GM18526 (cell line): ENCODE results near the gene OLA1.

Experiments used
- POLR2A ChIP-seq: IDR thresholded peaks from 3 replicates; pipeline ENCODE4 v1.6.1; 2011; ENCODE audit not compliant: insufficient read length; ENCODE audit errors: extremely low read depth

The OLA1 gene

DNA sequence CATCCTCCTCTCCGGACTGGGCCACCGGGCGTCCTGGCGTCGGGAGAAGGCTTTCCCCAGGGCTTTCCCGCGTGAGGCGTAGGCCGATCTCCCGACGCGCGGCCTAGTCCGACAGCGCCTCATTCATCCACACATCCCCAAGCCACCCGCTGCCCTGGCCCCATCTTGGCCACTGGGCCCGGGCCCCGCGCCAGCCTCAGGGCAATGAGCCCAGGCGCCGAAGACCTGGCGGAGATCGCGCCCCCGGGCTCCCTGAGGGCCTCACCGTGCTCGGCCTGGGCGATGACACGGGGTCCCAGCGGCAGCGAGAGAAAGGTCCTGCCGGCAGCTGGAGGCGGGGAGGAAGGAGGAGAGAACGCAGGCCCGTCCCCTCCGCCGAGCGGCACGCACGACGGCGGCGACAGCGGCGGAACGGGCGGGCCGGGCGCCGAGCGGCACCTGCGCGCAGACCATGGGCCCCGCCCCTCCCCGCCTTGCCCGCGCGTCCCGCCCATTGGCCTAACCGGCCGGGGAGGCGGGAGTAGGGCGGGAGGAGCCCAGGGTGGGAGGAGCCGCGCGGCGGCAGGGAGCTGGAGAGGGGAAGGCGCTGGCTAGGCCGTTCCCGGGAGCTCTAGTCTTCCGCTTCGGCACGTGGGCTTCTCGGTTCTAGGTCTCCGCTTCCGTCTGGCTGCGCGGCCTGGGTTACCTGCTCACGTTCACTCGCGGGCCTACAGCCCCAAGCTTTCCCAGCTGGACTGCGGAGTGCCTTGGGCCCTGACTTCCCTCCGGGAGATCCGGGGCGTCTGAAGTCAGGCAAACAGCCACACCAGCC lies at the start of gene OLA1:
OLA1 (minus strand) TSS at position 346 of the 811 bp plus-strand sequence. CDS start 1,717 bp downstream, outside the sequence.
- TF ChIP-seq POLR2A = peak; percentile 93

DNA sequence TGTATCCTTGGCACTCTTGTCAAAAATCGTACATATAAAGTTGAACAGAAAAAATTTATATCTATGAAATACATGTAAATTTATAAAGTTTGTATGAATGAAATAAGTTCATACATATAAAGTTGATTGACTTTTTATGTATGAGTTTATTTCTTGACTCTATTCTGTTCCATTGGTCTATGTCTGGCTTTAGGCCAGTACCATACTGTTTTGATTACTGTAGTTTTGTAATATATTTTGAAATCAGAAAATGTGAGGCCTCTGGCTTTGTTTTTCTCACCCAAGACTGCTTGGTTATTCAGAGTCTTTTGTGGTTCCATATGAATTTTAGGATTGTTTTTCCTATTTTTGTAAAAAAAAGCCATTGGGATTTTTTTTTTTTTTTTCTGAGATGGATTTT lies 44.6 kb upstream of the OLA1 start:
- TF ChIP-seq POLR2A = no peak

DNA sequence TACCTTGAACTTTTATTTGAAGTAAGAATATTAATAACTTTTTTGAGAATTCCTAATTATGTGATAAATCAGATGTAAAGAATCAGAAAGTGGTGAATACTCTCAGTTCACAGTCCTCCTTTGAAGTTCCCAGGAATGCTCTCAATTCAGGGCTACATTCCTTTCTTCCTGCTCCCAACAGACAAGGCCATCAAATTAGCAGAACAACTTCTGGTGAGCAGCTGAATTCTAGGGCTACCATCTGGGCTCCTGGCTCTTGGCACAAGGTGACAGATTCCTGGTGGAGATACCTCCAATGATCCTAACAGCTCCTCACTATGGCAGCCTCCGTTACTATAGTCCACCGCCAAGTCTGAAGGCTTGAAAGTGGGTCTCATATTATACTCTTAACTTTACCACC lies 37.8 kb upstream of the OLA1 start:
- no peak for TF ChIP-seq POLR2A

DNA sequence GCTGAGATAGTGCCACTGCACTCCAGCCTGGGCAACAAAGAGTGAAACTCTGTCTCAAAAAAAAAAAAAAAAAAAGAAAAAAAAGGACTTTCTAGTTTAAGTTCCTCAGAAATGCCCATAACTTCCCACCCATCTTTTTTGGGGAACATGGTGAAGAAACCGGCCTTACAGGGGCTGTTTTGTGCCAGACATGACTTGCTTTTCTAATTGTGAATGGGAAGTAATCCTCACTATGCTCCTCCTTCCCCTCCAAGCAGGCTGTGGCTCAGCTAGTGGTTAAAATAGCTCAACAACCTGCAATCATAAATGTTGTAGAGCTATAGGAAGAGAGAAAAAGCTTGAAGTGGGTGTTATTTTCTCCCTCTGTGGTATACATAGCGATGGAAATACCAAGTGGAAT lies 34.1 kb upstream of the OLA1 start:
- no peak for TF ChIP-seq POLR2A

DNA sequence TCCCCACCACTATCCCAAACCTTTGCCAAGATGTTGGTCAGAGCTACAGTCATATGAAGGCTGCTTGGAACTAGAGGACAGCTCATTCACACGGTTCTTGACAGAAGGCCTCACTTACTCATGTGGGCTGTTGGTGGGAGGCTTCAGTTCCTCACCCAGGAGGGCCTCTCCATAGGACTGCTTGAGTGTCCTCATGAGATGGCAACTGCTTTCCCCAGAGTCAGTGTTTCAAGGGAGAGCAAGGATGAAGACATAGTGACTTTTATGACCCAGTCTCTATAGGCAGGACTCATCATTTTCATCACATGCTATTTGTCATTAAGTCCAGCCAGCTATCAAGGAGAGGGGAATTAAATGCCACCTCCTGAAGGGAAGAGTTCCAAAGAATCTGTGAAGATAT lies 33.4 kb upstream of the OLA1 start:
- no peak for TF ChIP-seq POLR2A

DNA sequence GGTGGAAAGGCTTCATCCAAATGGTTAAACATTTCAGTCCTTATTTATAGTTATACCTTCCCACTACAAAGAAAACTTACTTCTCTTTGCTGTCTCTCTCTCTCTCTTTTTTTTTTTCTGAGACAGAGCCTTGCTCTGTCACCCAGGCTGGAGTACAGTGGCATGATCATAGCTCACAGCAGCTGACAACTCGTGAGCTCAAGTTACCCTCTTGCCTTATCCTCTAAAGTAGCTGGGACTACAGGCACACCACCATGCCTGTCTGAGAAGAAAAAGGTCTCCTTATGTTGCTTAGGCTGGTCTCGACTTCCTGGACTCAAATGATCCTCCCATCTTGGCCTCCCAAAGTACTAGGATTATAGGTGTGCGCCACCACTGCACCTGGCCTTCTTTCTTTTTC lies 32.3 kb upstream of the OLA1 start:
- TF ChIP-seq POLR2A = no peak

DNA sequence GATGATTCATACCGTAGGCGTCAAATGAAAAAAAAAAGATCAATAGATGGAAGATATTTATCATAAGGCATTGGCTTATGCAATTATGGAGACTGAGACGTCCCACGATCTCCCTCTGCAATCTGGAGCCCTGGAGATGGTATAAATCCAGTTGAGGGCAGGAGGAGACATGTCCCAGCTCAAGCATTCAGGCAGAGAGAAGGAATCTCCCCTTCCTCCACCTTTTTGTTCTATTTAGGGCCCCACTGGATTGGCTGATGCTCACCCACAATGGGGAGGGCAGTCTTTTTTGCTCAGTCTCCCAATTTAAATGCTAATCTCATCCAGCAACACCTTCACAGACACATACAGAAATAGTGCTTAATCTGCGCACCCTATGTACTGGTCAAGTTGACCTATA lies 18.0 kb upstream of the OLA1 start:
- no peak for TF ChIP-seq POLR2A

DNA sequence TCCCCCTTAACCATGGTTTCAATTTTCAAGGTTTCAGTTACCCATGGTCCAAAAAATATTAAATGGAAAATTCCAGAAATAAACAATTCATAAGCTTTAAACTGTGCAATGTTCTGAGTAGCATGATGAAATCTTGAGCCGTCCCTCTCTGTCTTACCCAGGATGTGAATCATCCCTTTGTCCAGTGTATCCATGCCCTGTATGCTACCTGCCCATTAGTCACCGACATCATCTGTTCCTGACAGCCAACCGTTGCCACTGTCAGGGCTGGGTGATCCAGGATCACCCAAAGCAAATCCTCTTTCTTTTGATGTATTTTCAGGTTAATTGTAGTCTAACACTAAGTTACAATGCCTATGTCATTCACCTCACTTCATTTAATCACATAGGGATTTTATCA lies 15.7 kb upstream of the OLA1 start:
- TF ChIP-seq POLR2A = no peak

DNA sequence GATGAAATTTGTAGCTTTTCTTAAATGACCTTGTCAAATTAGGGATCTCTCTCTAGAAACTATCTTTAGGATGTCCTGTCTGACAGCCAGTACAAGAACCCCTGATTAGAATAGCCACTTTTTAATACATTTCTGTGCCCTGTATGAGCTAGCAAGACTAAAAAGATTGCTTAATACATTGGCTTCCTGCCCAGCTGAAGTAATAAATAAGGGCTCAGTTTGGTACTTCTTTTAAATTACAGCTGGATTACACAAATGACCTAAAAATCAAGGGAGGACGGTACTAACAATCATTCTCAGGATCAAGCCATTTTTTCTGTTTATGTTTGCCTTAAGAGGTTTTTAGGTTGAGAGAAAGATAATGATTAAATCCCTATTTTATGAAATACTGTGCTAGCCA lies 11.6 kb upstream of the OLA1 start:
- TF ChIP-seq POLR2A = no peak

DNA sequence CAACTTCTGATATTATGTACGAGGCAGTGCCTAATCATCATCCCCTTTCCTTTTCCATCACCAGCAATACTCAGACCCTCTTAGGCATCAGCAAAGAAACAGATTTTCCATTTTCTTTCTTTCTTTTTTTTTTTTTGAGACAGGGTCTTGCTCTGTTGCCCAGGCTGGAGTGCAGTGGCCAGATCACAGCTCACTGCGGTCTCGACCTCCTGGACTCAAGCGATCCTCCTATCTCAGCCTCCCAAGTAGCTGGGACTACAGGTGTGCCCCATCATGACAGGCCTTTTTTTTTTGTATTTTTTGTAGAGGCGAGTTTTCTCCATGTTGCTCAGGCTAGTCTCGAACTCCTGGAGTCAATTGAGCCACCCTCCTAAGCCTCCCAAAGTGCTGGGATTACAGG lies 5.9 kb upstream of the OLA1 start:
- no peak for TF ChIP-seq POLR2A

DNA sequence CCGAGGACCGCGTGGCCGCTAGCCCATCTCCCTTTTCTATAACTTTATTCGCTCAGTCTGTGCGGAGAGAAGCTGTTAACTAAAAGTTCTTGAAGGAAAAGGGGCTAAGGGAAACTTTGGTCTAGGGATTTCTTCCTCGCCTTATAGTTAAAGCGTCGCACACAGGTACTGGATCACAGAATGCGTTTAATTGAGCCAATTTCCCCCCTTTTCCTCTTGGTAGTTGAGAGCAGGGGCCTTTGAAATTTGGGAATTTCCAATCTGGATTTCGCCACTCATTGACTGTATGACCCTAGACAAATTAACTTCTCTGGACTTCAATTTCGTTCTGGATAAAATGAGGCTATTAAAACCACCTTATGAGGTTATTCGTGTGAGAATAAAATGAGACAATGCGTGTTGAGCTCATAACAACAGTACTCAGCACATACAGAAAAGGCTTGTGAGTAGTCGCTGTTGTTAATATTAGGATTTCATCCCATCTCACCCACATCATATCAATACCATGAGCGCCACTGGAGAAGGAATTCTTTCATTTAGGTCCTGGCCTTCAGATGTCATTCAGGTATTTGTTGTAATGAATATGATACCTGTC lies 763 bp upstream of the OLA1 start:
- TF ChIP-seq POLR2A = no peak

DNA sequence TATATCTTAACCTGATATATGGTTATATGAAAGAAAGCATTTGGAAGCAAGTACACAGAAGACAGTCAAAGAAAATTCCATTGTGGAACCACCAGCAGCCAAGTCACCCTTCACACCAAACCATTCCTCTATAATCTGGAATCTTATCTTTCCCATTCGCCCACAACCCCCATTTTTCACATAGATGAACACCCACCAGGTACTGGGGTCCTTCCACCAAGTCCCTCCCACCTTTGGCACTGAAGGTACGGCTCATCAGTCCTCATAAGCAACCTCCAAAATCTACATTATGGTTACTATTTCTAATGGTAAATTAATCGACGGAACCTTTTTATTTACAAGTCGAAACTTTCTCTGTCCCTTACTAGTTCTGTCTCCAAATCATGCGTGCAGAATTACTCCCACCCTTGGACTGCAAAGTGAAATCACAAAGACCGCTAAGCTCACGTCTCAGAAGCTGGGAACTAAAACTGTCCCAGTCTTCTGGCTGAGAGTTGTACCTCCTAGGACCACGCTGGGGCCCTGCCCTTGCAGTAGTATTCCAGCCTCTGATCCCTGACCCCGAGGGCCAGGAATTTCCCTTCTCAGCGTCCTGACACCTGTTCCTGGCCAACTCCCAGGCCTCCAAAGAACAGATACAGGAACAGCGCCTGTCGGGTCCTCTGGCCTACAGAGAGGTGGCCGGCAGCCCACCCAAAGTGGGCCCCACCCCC lies 702 bp downstream of the OLA1 start:
- no peak for TF ChIP-seq POLR2A

DNA sequence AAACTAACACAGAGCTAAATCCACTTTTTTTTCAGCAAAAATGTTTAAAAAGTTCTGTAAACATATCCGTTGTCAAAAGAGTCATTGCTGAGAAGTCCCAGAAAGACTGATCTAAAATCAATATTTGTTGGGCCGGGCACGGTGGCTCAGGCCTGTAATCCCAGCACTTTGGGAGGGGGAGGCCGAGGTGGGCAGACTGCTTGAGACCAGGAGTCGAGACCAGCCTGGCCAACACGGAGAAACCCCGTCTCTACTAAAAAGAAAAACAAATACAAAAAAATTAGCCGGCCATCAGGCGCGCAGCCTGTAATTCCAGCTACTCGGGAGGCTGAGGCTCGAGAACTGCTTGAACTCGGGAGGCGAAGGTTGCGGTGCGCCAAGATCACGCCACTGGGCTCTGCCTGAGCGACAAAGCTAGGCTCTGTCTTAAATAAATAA lies 1.4 kb downstream of the OLA1 start:
- no peak for TF ChIP-seq POLR2A

DNA sequence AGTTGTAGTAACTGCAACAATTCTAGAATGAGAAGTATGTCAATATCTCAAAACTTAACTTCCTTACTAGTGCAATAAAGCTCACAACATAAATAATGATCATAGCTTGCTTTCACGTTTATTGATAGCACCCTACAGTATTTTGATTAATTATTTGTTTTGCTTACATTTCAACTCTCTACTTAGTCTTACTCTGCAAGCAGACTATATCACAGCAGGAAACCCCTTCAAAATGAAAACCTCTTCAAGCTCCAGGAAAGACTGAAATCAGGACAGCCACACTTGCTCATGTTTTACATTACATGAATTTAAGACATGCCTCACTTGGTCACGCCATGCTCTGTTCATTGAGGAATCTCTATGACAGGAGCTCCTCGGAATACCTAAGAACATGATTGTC lies 3.3 kb downstream of the OLA1 start:
- no peak for TF ChIP-seq POLR2A

DNA sequence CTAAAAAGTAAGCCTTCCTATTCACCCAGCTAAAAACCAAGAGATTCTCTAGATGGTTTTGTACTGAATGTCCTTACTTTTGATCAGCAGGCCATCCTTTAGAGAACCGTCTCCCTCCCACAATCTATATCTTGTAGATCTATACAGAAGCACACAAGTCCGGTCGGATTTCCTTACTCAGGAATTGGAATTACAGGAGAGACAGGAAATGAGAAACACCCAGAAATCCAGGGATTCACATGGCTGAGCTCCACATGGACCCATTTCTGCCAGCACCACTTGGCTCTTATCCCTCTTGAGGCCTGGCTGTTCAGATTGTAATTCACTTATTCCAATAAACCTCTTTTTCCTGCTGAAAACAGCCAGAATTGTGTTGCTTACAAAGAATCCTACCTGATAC lies 4.5 kb downstream of the OLA1 start:
- TF ChIP-seq POLR2A = no peak

DNA sequence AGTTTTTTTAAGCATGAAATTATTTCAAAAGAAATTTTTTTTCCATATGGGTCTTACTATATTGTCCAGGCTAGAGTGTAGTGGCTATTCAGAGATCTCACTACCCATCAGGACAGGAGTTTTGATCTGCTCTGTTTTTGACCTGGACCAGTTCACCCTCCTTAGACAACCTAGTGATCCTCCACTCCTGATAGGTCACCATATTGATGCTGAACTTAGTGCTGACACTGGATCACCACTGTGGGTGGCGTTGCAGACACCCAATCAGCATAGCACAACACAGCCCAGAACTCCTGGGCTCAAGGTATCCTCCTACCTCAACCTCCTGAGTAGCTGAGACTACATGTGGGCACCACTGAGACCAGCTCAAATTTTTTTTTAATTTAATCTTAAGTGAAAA lies 8.2 kb downstream of the OLA1 start:
- TF ChIP-seq POLR2A = no peak
